Neutrophil (primary cell): ENCODE measurements around the gene TIAL1.

Source experiments
- H3K27ac ChIP-seq: fragments of 200-600 bp; sonication (generic); 2 replicates; pipeline ENCODE4 v1.5.1; 2016; ENCODE audit warnings: mild to moderate bottlenecking, moderate library complexity
- H3K27me3 ChIP-seq: fragments of 200-600 bp; sonication (generic); 2 replicates; pipeline ENCODE4 v1.6.0; 2016; ENCODE audit warnings: mild to moderate bottlenecking
- H3K36me3 ChIP-seq: fragments of 200-600 bp; sonication (generic); 2 replicates; pipeline ENCODE4 v1.5.1; 2017
- H3K4me1 ChIP-seq, 2 experiments: fragments of 200-600 bp in 1 of 2; sonication (generic) in 1 of 2; 1 replicate in 1 of 2; 2 replicates in 1 of 2; pipeline versions ENCODE4 v1.5.1 to v1.6.1; 2013 to 2016; ENCODE audit warnings: low read depth in 1 of 2, low read length in 1 of 2, mild to moderate bottlenecking in 1 of 2, moderate library complexity in 1 of 2; ENCODE audit not compliant: control insufficient read depth in 1 of 2, insufficient read depth in 1 of 2
- H3K4me3 ChIP-seq, 2 experiments: fragments of 200-600 bp in 1 of 2; sonication (generic) in 1 of 2; 1 replicate in 1 of 2; 2 replicates in 1 of 2; pipeline ENCODE4 v1.5.1; 2013 to 2016; ENCODE audit warnings: low read depth in 1 of 2, low read length in 1 of 2, mild to moderate bottlenecking in 1 of 2, moderate library complexity in 1 of 2
- H3K9me3 ChIP-seq: fragments of 200-600 bp; sonication (generic); 2 replicates; pipeline ENCODE4 v1.5.1; 2016
- TF ChIP-seq, protein P1 (sequence below): fragments of 200-600 bp; sonication (generic); IDR thresholded peaks from 2 replicates; pipeline ENCODE4 v1.5.1; 2016; ENCODE audit warnings: antibody characterized with exemption

TIAL1 gene

DNA sequence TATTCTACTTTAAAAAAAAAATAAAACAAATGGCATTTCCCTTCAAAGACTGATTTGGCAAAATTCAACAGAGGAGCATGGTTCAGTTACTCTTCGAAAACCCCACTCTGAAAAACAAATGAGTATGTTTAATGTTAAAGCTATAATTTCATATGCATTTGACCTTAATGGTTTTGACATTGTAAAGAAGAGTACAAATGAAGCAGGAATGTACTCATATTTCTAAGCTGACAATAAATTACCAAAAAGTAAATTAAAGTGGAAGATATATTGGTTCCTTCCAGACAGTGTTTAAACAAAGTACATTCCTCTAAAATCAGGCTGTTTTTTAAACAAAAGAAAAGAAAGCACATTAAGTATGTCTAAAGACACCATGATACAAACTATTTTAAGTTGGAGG lies 70.6 kb downstream of the TIAL1 start:
- Histone ChIP-seq H3K36me3 (no peaks in the 10 kb centered on the region), H3K27me3 (no peaks in the 10 kb centered on the region), H3K9me3 (no peaks in the 10 kb centered on the region), H3K4me1 (no peaks in the 10 kb centered on the region), H3K4me3 (no peak overlapping the region), H3K27ac (no peak overlapping the region)
- TF ChIP-seq, protein P1, sequence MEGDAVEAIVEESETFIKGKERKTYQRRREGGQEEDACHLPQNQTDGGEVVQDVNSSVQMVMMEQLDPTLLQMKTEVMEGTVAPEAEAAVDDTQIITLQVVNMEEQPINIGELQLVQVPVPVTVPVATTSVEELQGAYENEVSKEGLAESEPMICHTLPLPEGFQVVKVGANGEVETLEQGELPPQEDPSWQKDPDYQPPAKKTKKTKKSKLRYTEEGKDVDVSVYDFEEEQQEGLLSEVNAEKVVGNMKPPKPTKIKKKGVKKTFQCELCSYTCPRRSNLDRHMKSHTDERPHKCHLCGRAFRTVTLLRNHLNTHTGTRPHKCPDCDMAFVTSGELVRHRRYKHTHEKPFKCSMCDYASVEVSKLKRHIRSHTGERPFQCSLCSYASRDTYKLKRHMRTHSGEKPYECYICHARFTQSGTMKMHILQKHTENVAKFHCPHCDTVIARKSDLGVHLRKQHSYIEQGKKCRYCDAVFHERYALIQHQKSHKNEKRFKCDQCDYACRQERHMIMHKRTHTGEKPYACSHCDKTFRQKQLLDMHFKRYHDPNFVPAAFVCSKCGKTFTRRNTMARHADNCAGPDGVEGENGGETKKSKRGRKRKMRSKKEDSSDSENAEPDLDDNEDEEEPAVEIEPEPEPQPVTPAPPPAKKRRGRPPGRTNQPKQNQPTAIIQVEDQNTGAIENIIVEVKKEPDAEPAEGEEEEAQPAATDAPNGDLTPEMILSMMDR: no peak

DNA sequence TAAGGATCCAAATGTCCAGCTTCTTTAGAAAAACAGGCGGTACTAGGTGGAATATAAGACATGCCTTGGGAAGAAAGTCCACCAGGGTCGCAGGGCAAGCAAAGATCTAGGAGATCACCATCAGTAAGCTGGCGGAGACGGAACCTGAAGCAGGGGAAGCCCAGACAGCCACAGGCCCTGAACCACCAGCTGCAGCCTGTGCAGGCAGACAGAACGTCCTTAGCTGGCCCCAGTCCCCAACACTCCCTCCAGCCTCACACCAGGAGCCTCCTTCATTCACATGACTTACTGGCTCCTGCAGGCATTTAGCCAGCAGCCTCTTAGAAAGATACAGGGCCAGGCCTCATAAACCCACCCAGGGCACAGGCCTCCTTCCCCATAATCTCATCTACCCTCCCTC lies 71.6 kb downstream of the TIAL1 start:
- H3K27ac ChIP-seq: no peak overlapping the region
- H3K4me1 ChIP-seq: no peaks in the 10 kb centered on the region
- H3K36me3 ChIP-seq: no peaks in the 10 kb centered on the region
- TF ChIP-seq, protein P1: no peak
- no peak overlapping the region for H3K4me3 ChIP-seq
- no peaks in the 10 kb centered on the region for H3K9me3 ChIP-seq
- H3K27me3 ChIP-seq: no peaks in the 10 kb centered on the region

DNA sequence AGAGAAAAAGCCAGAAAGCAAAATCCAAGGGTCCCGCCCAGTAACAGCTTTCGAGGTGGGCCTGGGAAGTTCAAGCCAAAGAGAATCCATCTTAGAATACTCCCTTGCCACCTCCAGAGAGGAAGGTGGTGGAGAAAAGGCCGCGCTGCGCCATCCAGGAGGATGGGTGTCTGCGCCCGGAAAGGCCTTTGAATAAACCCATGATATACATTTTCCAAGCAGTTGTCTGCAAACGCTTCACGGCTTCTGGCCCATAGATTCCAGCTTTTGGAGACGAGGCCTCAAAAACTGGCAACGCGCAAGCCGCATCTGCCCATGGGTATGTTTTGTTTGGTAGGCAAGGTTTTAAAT lies 72.1 kb downstream of the TIAL1 start:
- Histone ChIP-seq H3K27me3 (no peaks in the 10 kb centered on the region), H3K9me3 (no peaks in the 10 kb centered on the region), H3K27ac (no peak overlapping the region), H3K36me3 (no peaks in the 10 kb centered on the region), H3K4me3 (no peak overlapping the region), H3K4me1 (no peaks in the 10 kb centered on the region)
- TF ChIP-seq, protein P1: no peak

DNA sequence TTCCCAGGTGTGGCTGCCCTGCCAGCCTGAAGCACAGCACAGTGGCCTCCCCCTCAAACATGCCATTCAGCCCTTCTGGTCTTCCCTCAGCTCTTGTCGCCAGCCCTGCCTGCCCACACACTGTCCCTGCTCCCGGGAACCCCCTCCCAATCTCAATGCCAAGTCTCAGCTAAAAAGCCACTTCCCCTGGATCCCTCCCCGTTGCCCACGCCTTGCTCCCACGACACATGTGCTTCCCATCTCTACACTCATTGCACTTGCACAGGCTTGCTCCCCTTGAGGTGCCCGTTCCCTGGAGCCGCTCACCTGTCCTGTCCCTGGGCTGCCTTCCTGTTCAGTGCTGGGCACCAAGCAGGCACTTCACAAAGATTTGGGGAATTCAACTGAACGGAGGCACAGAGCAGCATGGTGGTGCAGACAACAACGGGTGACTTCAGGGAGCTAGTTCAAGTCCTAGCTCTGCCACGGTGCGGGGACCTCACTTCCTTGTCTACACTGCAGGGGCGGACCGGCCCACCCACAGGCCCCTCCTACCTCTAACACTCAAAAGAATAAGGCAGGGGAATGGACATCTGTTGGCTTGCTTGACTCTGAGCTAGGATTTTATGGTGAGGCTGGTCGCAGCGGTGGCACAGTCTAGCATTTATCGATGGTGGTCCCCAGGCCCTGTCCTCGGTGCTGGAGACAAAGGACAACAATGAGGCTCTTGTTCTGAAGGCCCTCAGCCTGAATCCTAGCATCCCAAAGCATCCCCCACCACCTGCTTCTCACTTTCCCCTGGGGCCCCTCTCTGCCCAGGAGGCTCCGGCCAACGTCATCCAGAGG lies 72.7 kb downstream of the TIAL1 start:
- Histone ChIP-seq H3K27ac (no peak overlapping the region), H3K9me3 (no peaks in the 10 kb centered on the region), H3K4me3 (no peak overlapping the region), H3K4me1 (no peaks in the 10 kb centered on the region), H3K36me3 (no peaks in the 10 kb centered on the region), H3K27me3 (no peaks in the 10 kb centered on the region)
- TF ChIP-seq, protein P1: no peak
